NCI-H510A treated with DMSO at 0.1 percent for 48 hours (cell line): ENCODE measurements around the gene MB.

Source experiments
- DNase-seq: peaks from one replicate; lab custom pipeline; 2025; lab: John Stamatoyannopoulos, UW

The MB gene

GRCh38 chr22:35593891-35594470, 23.1 kb downstream of the MB start:
- DNase-seq: no peak

DNA sequence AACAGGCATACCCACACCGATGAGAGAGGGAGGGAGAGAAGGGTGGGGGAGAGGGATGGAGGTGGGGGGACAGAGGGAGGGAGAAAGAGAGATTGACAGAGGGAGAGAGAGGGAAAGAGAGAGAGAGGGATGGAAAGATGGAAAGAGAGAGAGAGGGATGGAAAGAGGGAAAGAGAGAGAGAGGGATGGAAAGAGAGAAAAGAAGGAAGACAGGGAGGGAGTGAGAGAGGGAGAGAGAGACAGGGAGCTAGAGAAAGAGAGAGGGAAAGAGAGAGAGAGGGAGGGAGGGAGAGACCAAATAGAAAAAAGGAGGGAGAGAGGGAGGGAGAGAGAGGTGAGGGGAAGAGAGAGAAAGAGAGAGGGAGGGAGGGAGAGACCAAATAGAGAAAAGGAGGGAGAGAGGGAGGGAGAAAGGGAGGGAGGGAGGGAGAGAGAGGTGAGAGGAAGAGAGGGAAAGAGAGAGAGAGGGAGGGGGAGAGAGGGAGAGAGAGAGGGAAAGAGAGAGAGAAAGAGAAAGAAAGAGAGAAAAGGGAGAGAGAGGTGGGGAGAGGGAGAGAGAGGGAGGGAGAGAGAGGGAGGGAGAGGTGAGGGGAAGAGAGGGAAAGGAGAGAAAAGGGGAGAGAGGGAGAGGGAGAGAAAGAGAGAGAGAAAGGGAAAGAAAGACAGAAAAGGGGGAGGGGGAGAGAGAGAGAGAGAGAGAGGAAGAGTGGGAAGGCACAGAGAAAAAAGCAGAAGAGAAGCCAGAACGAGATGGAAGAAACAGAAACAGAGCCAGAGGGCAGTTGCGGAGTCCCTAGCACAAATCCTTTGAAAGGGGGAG, 23.8 kb downstream of the MB start:
- no peak for DNase-seq

DNA sequence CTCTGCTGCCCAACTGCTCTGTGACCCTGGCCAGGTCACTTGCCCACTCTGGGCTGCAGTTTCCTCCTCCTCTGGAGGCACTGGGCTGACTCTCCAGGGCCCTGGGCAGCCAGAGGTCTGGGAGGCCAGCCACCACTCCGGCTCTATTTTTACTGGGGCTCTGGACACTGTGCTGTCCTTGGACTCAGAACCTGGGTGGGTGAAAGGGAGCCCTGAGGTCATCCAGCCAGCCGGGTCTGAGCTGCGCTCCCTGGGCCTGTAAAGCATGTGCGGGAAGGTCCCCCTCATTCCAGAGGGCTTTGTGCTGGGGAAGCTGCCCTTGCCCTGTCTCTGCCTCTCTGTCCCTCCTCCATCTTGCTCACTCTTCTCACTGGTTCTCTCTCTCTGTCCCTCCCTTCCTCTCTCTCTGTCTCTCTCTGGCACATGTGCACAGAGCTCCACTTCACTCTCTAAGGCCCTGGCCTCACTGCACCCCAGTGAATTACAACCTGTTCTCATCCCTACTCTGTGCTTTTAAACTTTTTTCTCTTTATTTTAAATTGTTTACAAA, 24.6 kb downstream of the MB start:
- no peak for DNase-seq

DNA sequence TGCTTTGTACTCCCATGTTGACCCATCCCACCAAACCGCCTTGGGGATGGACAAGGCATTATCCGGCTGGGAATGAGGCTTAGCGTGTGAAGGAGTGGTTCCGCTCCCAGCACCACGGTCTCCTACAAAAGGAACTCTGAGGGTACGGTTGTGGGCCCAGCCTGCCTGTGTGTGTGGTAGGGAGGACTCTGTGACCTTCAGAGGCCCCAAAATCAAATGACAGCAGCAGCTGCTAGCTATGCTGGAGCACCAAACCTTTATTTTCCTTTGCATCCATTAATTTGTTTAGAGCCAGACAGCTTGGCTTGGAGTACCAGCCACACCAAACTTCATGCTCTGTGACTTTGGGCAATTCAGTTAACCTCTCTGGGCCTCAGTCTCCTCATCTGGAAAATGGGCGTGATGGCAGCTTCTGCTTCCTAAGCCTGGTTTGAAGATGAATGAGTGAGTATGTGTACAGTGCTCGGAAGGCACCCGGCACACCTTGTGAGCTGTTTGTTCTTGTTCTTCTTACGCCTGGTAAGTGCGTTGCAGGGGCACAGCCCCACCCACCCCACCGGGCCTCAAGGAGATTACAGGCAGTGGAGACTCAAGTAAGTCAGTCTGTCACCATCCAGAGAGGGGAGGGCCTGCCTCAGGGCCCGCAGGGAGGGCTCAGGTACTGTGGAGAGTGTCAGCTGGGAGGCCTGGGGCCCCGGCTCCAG, 25.3 kb downstream of the MB start:
- no peak for DNase-seq

DNA sequence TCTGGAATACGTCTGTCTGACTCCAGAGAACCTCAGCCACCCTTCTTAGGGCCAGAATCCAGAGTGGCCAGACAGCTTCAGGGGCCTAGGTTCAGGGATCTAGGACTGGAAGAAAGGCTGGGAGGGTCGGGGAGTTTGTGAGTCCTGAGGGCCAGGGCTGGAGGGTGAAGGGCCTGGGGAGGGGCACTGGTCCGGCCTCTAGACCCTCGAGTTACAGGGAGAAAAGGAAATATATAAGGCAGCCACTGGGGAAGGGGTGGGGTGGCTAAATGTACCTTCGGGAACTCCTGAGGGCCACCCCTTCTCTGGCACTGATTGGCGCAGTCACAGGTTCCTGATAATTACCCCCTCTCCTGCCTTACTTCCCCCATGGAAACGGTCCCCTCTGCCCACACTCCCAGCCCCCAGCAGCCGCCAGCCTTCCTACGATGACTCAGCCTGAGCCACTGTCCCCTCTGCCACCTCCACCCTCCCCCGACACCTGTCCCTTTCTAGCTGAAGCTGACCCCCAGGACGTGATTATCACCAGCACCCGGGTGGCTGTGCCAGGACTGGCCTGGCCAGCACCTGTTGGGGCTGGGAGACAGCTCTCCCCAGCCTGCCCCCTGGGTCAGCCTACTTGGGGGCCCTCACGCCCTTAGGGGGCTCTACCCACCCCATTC, 26.4 kb downstream of the MB start:
- DNase-seq: no peak

GRCh38 chr22:35589756-35590093, 27.4 kb downstream of the MB start:
- no peak for DNase-seq

DNA sequence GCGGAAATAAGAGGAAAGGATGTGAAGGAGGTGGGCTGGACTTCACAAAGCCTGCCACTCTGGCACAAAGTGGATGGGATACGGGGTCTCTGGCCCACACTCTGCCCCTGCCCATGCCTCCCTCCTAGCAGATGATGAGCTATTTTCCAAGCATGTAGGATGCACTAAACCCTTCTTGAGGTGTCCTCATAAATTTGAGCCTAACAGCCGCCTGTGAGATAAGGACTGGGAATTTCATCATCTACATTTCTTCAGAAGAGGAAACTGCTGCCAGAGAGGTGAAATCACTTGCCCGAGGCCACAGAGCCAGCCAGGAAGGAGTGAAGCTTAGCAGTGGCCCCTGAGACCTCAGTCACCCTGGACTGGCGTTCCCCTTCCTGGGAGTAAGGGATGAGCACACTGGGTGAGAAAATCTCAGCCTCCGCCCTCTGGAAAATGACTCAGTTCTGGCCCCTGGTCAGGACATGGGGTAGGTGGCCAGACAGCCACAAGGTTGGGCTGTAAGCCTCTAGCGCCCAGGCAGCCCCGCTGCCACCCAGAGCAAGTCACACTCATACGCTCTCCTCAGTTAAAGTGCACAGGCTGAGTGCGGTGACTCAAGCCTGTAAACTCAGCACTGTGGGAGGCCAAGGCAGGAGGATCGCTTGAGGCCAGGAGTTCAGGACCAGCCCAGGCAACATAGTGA, 27.9 kb downstream of the MB start:
- DNase-seq: no peak

- no peak for DNase-seq
Observed at GRCh38 chr22:35587896-35588295, 29.2 kb downstream of the MB start.

DNA sequence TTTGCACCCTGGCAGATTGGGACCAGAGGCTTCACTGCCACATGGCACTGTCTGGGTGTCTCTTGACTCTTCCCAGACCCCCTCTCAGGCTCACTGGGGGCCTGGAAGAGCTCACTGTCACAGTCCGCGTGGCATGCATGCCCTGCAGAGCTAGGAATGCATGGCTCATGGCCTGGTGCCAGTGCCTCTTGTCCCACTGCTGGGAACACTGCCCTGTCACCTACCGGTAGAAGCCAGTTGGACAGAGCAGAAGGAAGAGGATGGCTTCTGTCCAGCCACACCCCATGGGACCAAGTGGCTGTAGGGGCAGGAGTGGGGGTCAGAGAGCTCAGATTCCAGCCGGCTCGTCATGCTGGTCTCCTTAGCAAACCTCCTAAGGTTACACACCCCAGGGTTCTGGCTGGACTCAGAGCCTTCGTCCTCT, 29.7 kb downstream of the MB start:
- no peak for DNase-seq

DNA sequence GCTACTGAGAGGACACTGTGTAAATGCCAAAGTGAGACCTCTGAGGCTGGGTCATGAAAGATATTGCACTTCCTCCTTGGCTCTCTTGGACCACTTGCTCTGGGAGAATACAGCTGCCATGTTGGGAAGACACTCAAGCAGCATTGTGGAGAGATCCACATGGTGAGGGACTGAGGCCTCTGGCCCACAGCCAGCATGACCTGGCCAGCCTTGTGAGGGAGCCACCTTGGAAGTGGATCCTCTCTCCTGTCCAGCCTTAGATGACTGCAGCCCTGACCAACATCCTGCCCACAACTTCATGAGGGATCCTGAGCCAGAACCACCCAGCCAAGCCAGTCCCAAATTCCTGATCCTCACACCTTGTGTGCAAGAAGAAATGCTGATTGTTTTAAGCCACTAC, 30.4 kb downstream of the MB start:
- DNase-seq: no peak

- peak; percentile 70 for DNase-seq
Observed at GRCh38 chr22:35582861-35583670, 34.1 kb downstream of the MB start.

DNA sequence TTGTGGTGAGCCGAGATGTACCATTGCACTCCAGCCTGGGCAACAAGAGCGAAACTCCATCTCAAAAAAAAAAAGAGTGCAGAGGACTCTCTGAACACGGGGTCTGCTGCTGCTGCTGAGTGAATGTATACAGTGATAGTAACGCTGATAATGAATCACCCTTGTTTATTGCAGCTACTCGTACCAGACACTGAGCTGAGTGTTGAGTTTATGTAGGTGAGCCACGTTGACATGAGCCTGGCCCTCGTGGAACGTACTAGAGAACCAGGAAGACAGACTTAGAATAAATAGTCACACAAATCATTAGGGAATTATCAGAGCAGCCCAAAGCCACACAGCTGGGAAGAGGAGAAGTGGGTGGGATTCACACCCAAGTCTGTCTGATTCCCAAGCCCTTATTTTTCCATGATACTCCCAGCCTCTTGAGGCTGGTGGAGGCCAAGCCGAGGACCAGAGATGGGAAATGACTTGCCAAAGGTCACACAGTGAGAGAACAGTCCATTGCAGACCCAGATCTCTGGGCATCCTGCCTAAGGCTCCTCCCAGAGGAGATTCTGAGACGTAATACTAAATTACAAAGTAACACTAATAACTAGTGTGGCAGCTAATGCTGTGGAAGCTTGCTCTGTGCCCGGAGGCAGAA, 34.8 kb downstream of the MB start:
- no peak for DNase-seq

GRCh38 chr22:35581023-35581413, 36.1 kb downstream of the MB start:
- DNase-seq: no peak

DNA sequence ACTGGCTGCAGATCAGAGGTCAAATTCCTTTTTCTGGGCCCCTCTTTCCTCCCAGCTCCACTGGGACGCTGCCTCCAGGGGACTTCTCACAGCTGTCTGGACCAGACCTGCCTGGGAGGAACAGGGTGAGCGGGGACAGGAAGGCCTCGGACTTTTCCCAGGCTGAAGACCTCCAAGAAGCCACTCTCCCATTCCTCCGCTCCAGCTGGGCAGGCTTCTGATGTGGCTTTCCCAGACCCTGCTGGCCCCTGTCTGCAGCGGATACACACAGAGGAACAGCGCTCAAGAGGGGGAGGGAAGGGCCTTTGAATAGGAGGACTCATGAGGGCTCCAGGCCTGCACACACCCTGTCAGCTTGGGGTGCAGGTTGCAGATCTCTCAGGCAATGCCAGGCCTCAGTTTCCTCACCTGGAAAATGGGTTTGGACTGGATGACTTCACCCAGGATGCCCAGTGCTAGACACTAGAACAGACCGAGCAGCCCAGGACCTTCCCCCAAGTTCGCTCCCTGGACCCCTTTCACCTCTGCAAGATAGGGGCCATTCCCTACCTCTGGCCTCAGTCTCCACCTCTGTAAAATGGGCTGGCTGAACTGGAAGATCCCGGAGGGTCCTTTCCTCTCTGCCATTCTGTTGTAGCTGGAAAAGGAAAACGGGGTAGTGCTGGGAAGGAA, 36.6 kb downstream of the MB start:
- no peak for DNase-seq

- DNase-seq: no peak
Observed at GRCh38 chr22:35578836-35579575, 38.1 kb downstream of the MB start.

DNA sequence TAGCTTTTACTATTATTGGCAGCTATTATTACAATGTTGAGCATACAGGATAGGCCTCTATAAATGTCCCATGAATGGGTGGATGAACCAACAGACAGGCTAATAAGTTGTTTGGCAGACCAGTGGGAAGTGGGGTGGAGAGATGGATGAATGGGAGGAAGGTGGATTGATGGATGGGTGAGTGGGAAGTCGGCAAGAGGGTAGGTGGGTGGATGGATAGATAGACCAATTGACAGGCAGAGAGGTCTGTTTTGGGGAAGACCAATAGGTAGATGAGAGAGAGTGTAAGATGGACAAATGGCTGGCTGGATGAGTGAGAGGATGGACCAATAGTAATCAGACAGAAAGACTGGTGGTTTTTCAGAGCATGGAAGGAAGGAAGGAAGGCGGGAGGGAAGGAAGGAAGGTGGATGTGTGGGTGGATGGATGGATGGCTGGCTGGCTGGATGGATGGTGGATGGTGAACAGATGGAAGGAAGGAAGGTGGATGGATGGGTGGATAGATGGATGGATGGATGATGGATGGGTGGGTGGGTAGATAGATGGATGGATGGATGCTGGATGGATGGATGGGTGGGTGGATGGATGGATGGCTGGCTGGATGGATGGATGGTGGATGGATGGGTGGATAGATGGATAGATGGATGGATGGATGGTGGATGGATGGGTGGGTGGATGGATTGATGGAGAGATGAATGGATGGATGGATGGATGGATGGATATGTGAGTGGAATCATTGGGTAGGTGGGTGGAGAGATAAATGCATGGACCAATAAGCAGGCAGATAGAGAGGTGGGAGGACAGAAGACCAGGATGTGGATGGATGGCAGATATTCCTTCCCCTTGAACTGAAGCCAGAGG, 39.1 kb downstream of the MB start:
- DNase-seq: no peak

GRCh38 chr22:35576671-35577070, 40.5 kb downstream of the MB start:
- DNase-seq: no peak

GRCh38 chr22:35575116-35575748, 41.9 kb downstream of the MB start:
- no peak for DNase-seq
